ENCODE results near the gene PWWP2B.

DNA sequence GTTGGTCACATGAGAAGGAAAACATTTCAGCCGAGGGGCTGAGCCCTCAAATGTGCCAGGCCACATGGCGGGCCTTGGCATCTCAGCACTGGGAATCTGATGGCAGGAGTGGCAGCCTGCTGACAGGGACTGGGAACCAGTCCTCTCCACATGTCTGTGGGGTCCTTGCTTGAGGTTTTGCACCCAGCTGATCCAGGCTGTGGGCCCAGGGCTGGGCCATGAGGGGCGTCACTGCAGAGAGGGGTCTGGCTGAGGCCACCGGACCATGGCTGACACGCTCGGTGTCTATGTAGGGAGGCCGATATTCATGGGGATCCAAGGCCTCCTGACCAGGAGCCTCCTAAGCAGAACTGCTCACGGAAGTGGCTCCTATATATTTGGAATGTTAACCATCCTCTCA is 31.0 kb upstream of the PWWP2B start:
- TF ChIP-seq, protein P1, sequence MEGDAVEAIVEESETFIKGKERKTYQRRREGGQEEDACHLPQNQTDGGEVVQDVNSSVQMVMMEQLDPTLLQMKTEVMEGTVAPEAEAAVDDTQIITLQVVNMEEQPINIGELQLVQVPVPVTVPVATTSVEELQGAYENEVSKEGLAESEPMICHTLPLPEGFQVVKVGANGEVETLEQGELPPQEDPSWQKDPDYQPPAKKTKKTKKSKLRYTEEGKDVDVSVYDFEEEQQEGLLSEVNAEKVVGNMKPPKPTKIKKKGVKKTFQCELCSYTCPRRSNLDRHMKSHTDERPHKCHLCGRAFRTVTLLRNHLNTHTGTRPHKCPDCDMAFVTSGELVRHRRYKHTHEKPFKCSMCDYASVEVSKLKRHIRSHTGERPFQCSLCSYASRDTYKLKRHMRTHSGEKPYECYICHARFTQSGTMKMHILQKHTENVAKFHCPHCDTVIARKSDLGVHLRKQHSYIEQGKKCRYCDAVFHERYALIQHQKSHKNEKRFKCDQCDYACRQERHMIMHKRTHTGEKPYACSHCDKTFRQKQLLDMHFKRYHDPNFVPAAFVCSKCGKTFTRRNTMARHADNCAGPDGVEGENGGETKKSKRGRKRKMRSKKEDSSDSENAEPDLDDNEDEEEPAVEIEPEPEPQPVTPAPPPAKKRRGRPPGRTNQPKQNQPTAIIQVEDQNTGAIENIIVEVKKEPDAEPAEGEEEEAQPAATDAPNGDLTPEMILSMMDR (IDR thresholded peaks at IDR 0.05; ENCODE audit: insufficient read depth, low read length, poor library complexity, severe bottlenecking) = no peak
- no peak for TF ChIP-seq EZH2phosphoT487 (conservative IDR thresholded peaks at IDR 0.05; ENCODE audit: low read length)

Measured in SU-DHL-6 (cell line).